Measurements from ENCODE around the gene MSANTD7. TPM values are rescaled to one million over a fixed set of nuclear protein-coding genes. Genes with fewer than 3 reads are reported as not detected.
A peak's percentile ranks its signal among the peaks of the same experiment; 100 is the strongest.

The MSANTD7 gene
- 6.7 TPM for total RNA-seq
- long read RNA-seq, full-length matches to known transcripts = 11 of 12 reads
- long read RNA-seq, partial matches to known transcripts = 1 of 12 reads
- long read RNA-seq, other reads (novel, unspliced or antisense) = 0 of 12 reads

DNA sequence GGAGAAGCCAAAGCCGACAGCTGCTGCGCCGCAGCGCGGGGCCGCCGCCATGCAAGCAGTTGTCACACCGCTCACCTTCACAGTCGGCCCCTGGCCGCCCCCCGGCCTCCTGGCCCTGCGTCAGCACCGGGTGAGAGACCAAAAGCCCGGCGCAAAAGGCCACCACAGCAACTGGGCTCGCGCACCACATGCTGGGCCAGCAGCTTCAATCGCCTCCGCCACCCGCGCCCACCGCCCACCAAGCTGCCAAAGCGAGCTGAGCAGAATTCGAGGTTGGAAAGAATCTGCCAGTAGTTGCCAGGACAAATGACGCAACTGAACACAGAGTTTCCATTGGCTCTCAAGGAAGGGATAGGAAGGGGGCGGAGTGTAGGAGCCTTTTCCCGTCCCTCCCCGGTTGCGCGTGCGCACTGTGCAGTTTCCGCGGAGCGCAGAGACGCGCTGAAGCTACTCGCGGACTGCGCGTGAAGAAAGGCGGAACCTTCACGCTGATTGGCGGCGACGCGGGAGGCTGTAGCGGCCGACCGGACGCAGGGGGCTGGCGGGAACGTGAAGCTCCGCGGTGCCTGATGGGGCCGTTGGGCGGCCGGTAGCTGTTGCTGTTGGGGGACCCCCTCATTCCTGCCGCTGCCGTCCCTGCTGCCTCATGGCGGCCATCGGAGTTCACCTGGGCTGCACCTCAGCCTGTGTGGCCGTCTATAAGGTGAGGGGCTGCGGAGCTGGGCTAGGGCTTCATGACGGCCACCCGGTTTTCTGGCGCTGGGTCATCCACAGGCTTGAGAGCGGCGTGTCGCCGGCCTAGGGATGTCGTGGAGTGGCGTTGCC, at the start of gene MSANTD7, which contains the start of the genes CDNF and HSPA14:
Gene MSANTD7, plus strand, starts transcription at position 550 of the 825 bp plus-strand sequence. CDS start 3,979 bp downstream, outside the sequence.
Gene CDNF, minus strand, starts transcription at position 281 of the 825 bp plus-strand sequence. Its CDS starts 91 bp downstream, at position 190.
Gene HSPA14, plus strand, starts transcription at position 550 of the 825 bp plus-strand sequence. Its CDS starts 97 bp downstream, at position 647.
- peaks cover 16% of the 10 kb centered on the region for H3K4me1 ChIP-seq
- peak within 1 kb of the TSS; percentile 97 for H3K4me3 ChIP-seq
- no peaks in the 10 kb centered on the region for H3K9me3 ChIP-seq
- TF ChIP-seq, protein P1, sequence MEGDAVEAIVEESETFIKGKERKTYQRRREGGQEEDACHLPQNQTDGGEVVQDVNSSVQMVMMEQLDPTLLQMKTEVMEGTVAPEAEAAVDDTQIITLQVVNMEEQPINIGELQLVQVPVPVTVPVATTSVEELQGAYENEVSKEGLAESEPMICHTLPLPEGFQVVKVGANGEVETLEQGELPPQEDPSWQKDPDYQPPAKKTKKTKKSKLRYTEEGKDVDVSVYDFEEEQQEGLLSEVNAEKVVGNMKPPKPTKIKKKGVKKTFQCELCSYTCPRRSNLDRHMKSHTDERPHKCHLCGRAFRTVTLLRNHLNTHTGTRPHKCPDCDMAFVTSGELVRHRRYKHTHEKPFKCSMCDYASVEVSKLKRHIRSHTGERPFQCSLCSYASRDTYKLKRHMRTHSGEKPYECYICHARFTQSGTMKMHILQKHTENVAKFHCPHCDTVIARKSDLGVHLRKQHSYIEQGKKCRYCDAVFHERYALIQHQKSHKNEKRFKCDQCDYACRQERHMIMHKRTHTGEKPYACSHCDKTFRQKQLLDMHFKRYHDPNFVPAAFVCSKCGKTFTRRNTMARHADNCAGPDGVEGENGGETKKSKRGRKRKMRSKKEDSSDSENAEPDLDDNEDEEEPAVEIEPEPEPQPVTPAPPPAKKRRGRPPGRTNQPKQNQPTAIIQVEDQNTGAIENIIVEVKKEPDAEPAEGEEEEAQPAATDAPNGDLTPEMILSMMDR (IDR thresholded peaks at IDR 0.05) = no peak
- H3K36me3 ChIP-seq = peaks cover 24% of the 10 kb centered on the region
- intact Hi-C loops (cut with DNase I) = no loop called here
- ATAC-seq (peak; percentile 98), DNase-seq (peak; percentile 100)
- H3K27ac ChIP-seq = peak within 1 kb of the TSS; percentile 97
- no peaks in the 10 kb centered on the region for H3K27me3 ChIP-seq

GRCh38 chr10:14798636-14799035, 39.5 kb upstream of the MSANTD7 start:
- DNase-seq (no peak), ATAC-seq (no peak)
- Histone ChIP-seq H3K4me3 (no peak overlapping the region), H3K9me3 (no peaks in the 10 kb centered on the region), H3K27me3 (no peaks in the 10 kb centered on the region), H3K4me1 (no peaks in the 10 kb centered on the region), H3K27ac (no peak overlapping the region), H3K36me3 (no peaks in the 10 kb centered on the region)
- TF ChIP-seq, protein P1 (IDR thresholded peaks at IDR 0.05) = no peak
- intact Hi-C loops (cut with DNase I) = no loop called here

GRCh38 chr10:14800397-14800796, 37.7 kb upstream of the MSANTD7 start:
- Histone ChIP-seq H3K4me1 (no peaks in the 10 kb centered on the region), H3K9me3 (no peaks in the 10 kb centered on the region), H3K27me3 (no peaks in the 10 kb centered on the region), H3K36me3 (no peaks in the 10 kb centered on the region), H3K27ac (no peak overlapping the region), H3K4me3 (no peak overlapping the region)
- intact Hi-C loops (cut with DNase I) = no loop called here
- ATAC-seq (no peak), DNase-seq (no peak)
- TF ChIP-seq, protein P1 (IDR thresholded peaks at IDR 0.05) = no peak

DNA sequence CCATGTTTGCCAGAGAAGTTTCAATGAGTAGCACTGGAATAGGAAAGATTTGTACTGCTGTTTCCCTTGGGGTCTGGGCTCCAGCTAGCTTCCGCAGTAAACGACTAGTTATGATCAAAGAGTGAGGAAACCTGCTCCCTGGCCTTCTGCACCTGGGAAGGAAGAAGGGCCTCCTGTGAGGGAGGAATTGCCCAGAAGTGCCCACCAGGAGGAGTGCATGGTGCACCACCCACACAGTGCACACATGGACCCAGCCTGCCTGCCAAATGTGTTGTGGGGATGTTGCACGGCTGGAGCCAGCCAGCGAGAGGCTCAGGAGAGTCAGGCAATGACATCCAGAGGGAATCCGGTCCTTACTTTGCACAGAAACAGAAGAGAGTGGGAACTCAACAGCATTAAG, 36.4 kb upstream of the MSANTD7 start:
- no peak for DNase-seq
- H3K9me3 ChIP-seq = no peaks in the 10 kb centered on the region
- TF ChIP-seq, protein P1 (IDR thresholded peaks at IDR 0.05) = no peak
- H3K27me3 ChIP-seq = no peaks in the 10 kb centered on the region
- no peaks in the 10 kb centered on the region for H3K4me1 ChIP-seq
- ATAC-seq = peak; percentile 24
- no peaks in the 10 kb centered on the region for H3K36me3 ChIP-seq
- no peak overlapping the region for H3K27ac ChIP-seq
- H3K4me3 ChIP-seq = no peak overlapping the region
- intact Hi-C loops (cut with DNase I) = no loop called here

DNA sequence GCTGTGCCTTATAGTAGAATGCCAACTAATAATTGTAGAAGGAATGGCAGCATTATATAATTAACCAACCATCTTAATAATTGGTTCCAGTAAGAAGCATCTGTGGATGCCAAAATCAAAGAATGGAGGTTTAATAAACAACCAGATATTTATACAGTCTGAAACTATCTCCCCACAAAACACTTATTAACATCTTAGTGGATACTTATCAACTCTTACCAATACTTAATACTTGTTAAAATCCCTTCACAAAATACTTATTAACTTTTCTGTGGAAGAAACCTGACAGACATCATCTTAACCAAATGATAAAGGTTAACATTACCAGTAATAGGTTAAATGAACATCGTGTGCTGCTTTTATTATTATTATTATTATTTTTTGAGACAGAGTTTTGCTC, 34.3 kb upstream of the MSANTD7 start:
- intact Hi-C loops (cut with DNase I) = no loop called here

More for the DNA sequence above, 34.3 kb upstream of the MSANTD7 start:
- Histone ChIP-seq H3K9me3 (no peaks in the 10 kb centered on the region), H3K4me3 (no peak overlapping the region), H3K4me1 (no peaks in the 10 kb centered on the region), H3K27ac (no peak overlapping the region), H3K36me3 (no peaks in the 10 kb centered on the region), H3K27me3 (no peaks in the 10 kb centered on the region)
- no peak for DNase-seq
- no peak for ATAC-seq
- TF ChIP-seq, protein P1 (IDR thresholded peaks at IDR 0.05) = no peak
